ENCODE data around the gene MICALL1.
A peak's percentile ranks its signal among the peaks of the same experiment; 100 is the strongest.

The MICALL1 gene

GRCh38 chr22:37913233-37913721, 7.2 kb downstream of the MICALL1 start:
- H3K36me3 ChIP-seq (ENCODE audit: insufficient read depth, insufficient read length, low read length), result peaks cover 57% of the 10 kb centered on the region
- H3K27me3 ChIP-seq (ENCODE audit: insufficient read depth, insufficient read length), result no peaks in the 10 kb centered on the region
- H3K9ac ChIP-seq (ENCODE audit: insufficient read length, low read depth), result peak overlapping the region; percentile 42
- H3K4me1 ChIP-seq (ENCODE audit: insufficient read depth, insufficient read length), result peaks cover 18% of the 10 kb centered on the region
- TF ChIP-seq SUZ12 (IDR thresholded peaks at IDR 0.05; ENCODE audit: extremely low read depth, insufficient read depth, insufficient read length) (no peak), ZNF274 (IDR thresholded peaks at IDR 0.05; ENCODE audit: low read depth, low read length) (no peak), YY1 (IDR thresholded peaks at IDR 0.05; ENCODE audit: insufficient read depth, insufficient read length) (no peak)
- no peaks in the 10 kb centered on the region for H3K9me3 ChIP-seq (ENCODE audit: insufficient read depth, low read length)
- no peak overlapping the region for H3K4me3 ChIP-seq (ENCODE audit: insufficient read length, low read depth)
- DNase-seq (ENCODE audit: low read depth, low spot score), result no peak

GRCh38 chr22:37916311-37916710, 10.2 kb downstream of the MICALL1 start:
- peaks cover 67% of the 10 kb centered on the region for H3K36me3 ChIP-seq (ENCODE audit: insufficient read depth, insufficient read length, low read length)
- no peaks in the 10 kb centered on the region for H3K27me3 ChIP-seq (ENCODE audit: insufficient read depth, insufficient read length)
- TF ChIP-seq SUZ12 (IDR thresholded peaks at IDR 0.05; ENCODE audit: extremely low read depth, insufficient read depth, insufficient read length) (no peak), YY1 (IDR thresholded peaks at IDR 0.05; ENCODE audit: insufficient read depth, insufficient read length) (no peak), ZNF274 (IDR thresholded peaks at IDR 0.05; ENCODE audit: low read depth, low read length) (no peak)
- DNase-seq (ENCODE audit: low read depth, low spot score), result no peak
- H3K9ac ChIP-seq (ENCODE audit: insufficient read length, low read depth), result no peak overlapping the region
- H3K9me3 ChIP-seq (ENCODE audit: insufficient read depth, low read length), result no peaks in the 10 kb centered on the region
- no peak overlapping the region for H3K4me3 ChIP-seq (ENCODE audit: insufficient read length, low read depth)
- peaks cover 9% of the 10 kb centered on the region for H3K4me1 ChIP-seq (ENCODE audit: insufficient read depth, insufficient read length)

- Histone ChIP-seq H3K4me3 (ENCODE audit: insufficient read length, low read depth) (no peak overlapping the region), H3K27me3 (ENCODE audit: insufficient read depth, insufficient read length) (no peaks in the 10 kb centered on the region), H3K9ac (ENCODE audit: insufficient read length, low read depth) (no peak overlapping the region), H3K36me3 (ENCODE audit: insufficient read depth, insufficient read length, low read length) (peaks cover 68% of the 10 kb centered on the region), H3K9me3 (ENCODE audit: insufficient read depth, low read length) (no peaks in the 10 kb centered on the region), H3K4me1 (ENCODE audit: insufficient read depth, insufficient read length) (no peaks in the 10 kb centered on the region)
- DNase-seq (ENCODE audit: low read depth, low spot score), result no peak
- TF ChIP-seq SUZ12 (IDR thresholded peaks at IDR 0.05; ENCODE audit: extremely low read depth, insufficient read depth, insufficient read length) (no peak), ZNF274 (IDR thresholded peaks at IDR 0.05; ENCODE audit: low read depth, low read length) (no peak), YY1 (IDR thresholded peaks at IDR 0.05; ENCODE audit: insufficient read depth, insufficient read length) (no peak)
Measured at GRCh38 chr22:37917874-37918548, 11.9 kb downstream of the MICALL1 start.

- TF ChIP-seq YY1 (IDR thresholded peaks at IDR 0.05; ENCODE audit: insufficient read depth, insufficient read length) (no peak), SUZ12 (IDR thresholded peaks at IDR 0.05; ENCODE audit: extremely low read depth, insufficient read depth, insufficient read length) (no peak), ZNF274 (IDR thresholded peaks at IDR 0.05; ENCODE audit: low read depth, low read length) (no peak)
- Histone ChIP-seq H3K36me3 (ENCODE audit: insufficient read depth, insufficient read length, low read length) (peaks cover 66% of the 10 kb centered on the region), H3K4me3 (ENCODE audit: insufficient read length, low read depth) (no peak overlapping the region)
Measured at GRCh38 chr22:37918580-37919270, 12.6 kb downstream of the MICALL1 start.

GRCh38 chr22:37920126-37920525, 14.0 kb downstream of the MICALL1 start:
- no peak overlapping the region for H3K9ac ChIP-seq (ENCODE audit: insufficient read length, low read depth)
- peaks cover 6% of the 10 kb centered on the region for H3K4me1 ChIP-seq (ENCODE audit: insufficient read depth, insufficient read length)
- no peak for DNase-seq (ENCODE audit: low read depth, low spot score)
- H3K36me3 ChIP-seq (ENCODE audit: insufficient read depth, insufficient read length, low read length), result peaks cover 69% of the 10 kb centered on the region
- no peaks in the 10 kb centered on the region for H3K27me3 ChIP-seq (ENCODE audit: insufficient read depth, insufficient read length)
- TF ChIP-seq ZNF274 (IDR thresholded peaks at IDR 0.05; ENCODE audit: low read depth, low read length), result no peak
- no peak for TF ChIP-seq SUZ12 (IDR thresholded peaks at IDR 0.05; ENCODE audit: extremely low read depth, insufficient read depth, insufficient read length)
- TF ChIP-seq YY1 (IDR thresholded peaks at IDR 0.05; ENCODE audit: insufficient read depth, insufficient read length), result no peak
- no peaks in the 10 kb centered on the region for H3K9me3 ChIP-seq (ENCODE audit: insufficient read depth, low read length)
- H3K4me3 ChIP-seq (ENCODE audit: insufficient read length, low read depth), result no peak overlapping the region

More at GRCh38 chr22:37918580-37919270, 12.6 kb downstream of the MICALL1 start:
- Histone ChIP-seq H3K27me3 (ENCODE audit: insufficient read depth, insufficient read length) (no peaks in the 10 kb centered on the region), H3K9me3 (ENCODE audit: insufficient read depth, low read length) (no peaks in the 10 kb centered on the region), H3K4me1 (ENCODE audit: insufficient read depth, insufficient read length) (peaks cover 2% of the 10 kb centered on the region), H3K9ac (ENCODE audit: insufficient read length, low read depth) (peak overlapping the region; percentile 32)
- no peak for DNase-seq (ENCODE audit: low read depth, low spot score)

GRCh38 chr22:37922191-37922590, 16.1 kb downstream of the MICALL1 start:
- no peak for TF ChIP-seq ZNF274 (IDR thresholded peaks at IDR 0.05; ENCODE audit: low read depth, low read length)
- no peak for TF ChIP-seq SUZ12 (IDR thresholded peaks at IDR 0.05; ENCODE audit: extremely low read depth, insufficient read depth, insufficient read length)
- no peak for TF ChIP-seq YY1 (IDR thresholded peaks at IDR 0.05; ENCODE audit: insufficient read depth, insufficient read length)
- Histone ChIP-seq H3K4me1 (ENCODE audit: insufficient read depth, insufficient read length) (peaks cover 6% of the 10 kb centered on the region), H3K9ac (ENCODE audit: insufficient read length, low read depth) (no peak overlapping the region), H3K9me3 (ENCODE audit: insufficient read depth, low read length) (no peaks in the 10 kb centered on the region), H3K36me3 (ENCODE audit: insufficient read depth, insufficient read length, low read length) (peaks cover 71% of the 10 kb centered on the region), H3K4me3 (ENCODE audit: insufficient read length, low read depth) (no peak overlapping the region), H3K27me3 (ENCODE audit: insufficient read depth, insufficient read length) (no peaks in the 10 kb centered on the region)
- no peak for DNase-seq (ENCODE audit: low read depth, low spot score)

- peaks cover 64% of the 10 kb centered on the region for H3K36me3 ChIP-seq (ENCODE audit: insufficient read depth, insufficient read length, low read length)
- H3K4me3 ChIP-seq (ENCODE audit: insufficient read length, low read depth), result no peak overlapping the region
- no peak for DNase-seq (ENCODE audit: low read depth, low spot score)
- H3K27me3 ChIP-seq (ENCODE audit: insufficient read depth, insufficient read length), result no peaks in the 10 kb centered on the region
- no peak overlapping the region for H3K9ac ChIP-seq (ENCODE audit: insufficient read length, low read depth)
- TF ChIP-seq SUZ12 (IDR thresholded peaks at IDR 0.05; ENCODE audit: extremely low read depth, insufficient read depth, insufficient read length) (no peak), ZNF274 (IDR thresholded peaks at IDR 0.05; ENCODE audit: low read depth, low read length) (no peak), YY1 (IDR thresholded peaks at IDR 0.05; ENCODE audit: insufficient read depth, insufficient read length) (no peak)
- H3K4me1 ChIP-seq (ENCODE audit: insufficient read depth, insufficient read length), result peaks cover 6% of the 10 kb centered on the region
- no peaks in the 10 kb centered on the region for H3K9me3 ChIP-seq (ENCODE audit: insufficient read depth, low read length)
Measured at GRCh38 chr22:37923927-37924326, 17.8 kb downstream of the MICALL1 start.

Data from NT2/D1 (cell line).